GM12878 (cell line): ENCODE measurements around the gene PLCD1. TPM values are rescaled to one million over a fixed set of nuclear protein-coding genes. Genes with fewer than 3 reads are reported as not detected.

ENCODE experiments used
- ATAC-seq: fragments of 200-7000 bp; cut with Tn5 transposase; 3 replicates; pipeline ENCODE4 v1.9.1; 2020; ENCODE audit warnings: mild to moderate bottlenecking, moderate library complexity
- BruUV-seq: library from RNA; stranded (reverse); fragments of 400-500 nt; replicated peaks from 2 replicates; lab custom pipeline; 2021; lab: Mats Ljungman, UMichigan
- CTCF ChIA-PET: fragments of 300-600 bp; sonication (Branson Sonifier 250); formaldehyde crosslinking; extraction: SDS; loops from one replicate; lab custom pipeline; 2021; ENCODE audit warnings: inconsistent platforms; lab: Yijun Ruan, JAX
- POLR2A ChIA-PET: fragments of 350-600 bp; formaldehyde crosslinking; extraction: SDS; loops from one replicate; lab custom pipeline; 2021; ENCODE audit warnings: inconsistent platforms; lab: Charles Lee
- RAD21 ChIA-PET: fragments of 300-600 bp; sonication (Branson Sonifier 250); formaldehyde crosslinking; loops from one replicate; lab custom pipeline; 2023; ENCODE audit warnings: antibody characterized with exemption; ENCODE audit not compliant: unreplicated experiment; lab: Charles Lee
- SMC1A ChIA-PET: fragments of 300-600 bp; sonication (Branson Sonifier 250); formaldehyde crosslinking; loops from one replicate; lab custom pipeline; 2023; ENCODE audit not compliant: unreplicated experiment, uncharacterized antibody; lab: Charles Lee
- DNase-seq: peaks from one replicate; pipeline ENCODE4 v3.0.0-alpha.2; 2011; ENCODE audit warnings: low read depth, low spot score
- FAIRE-seq: peaks from 3 replicates; lab custom pipeline; 2011; peaks lifted over from hg19 to GRCh38; lab: Jason Lieb, UNC
- H2AFZ ChIP-seq: 2 replicates; pipeline ENCODE4 v1.6.0; 2011; ENCODE audit warnings: low read depth, low read length, control low read depth; ENCODE audit not compliant: control insufficient read depth
- H3K27ac ChIP-seq: 2 replicates; pipeline ENCODE4 v1.5.1; 2011; ENCODE audit warnings: control low read depth; ENCODE audit not compliant: control insufficient read depth, insufficient read depth
- H3K27me3 ChIP-seq, 2 experiments: replicated peaks in 1 of 2; 2 replicates each; pipeline versions ENCODE4 v1.6.0 to v1.6.1; 2011; ENCODE audit warnings: low read length in 1 of 2; ENCODE audit not compliant: control insufficient read depth in 2 of 2, insufficient read depth in 2 of 2
- H3K36me3 ChIP-seq, 2 experiments: 2 replicates each; pipeline ENCODE4 v1.5.1; 2011; ENCODE audit warnings: low read length in 1 of 2; ENCODE audit not compliant: control insufficient read depth in 2 of 2, insufficient read depth in 2 of 2
- H3K4me1 ChIP-seq: 2 replicates; pipeline ENCODE4 v1.6.1; 2011; ENCODE audit warnings: mild to moderate bottlenecking, low read length, moderate library complexity, mixed read lengths; ENCODE audit not compliant: control insufficient read depth, insufficient read depth
- H3K4me2 ChIP-seq: 2 replicates; pipeline ENCODE4 v1.6.0; 2011; ENCODE audit warnings: control low read depth; ENCODE audit not compliant: control insufficient read depth, insufficient read depth
- H3K4me3 ChIP-seq: fragments of 200-600 bp; sonication (generic); 2 replicates; pipeline ENCODE4 v1.5.1; 2016
- H3K79me2 ChIP-seq: 2 replicates; pipeline ENCODE4 v1.6.0; 2011; ENCODE audit warnings: low read length; ENCODE audit not compliant: control insufficient read depth, insufficient read depth
- H3K9ac ChIP-seq: 2 replicates; pipeline ENCODE4 v1.8.0; 2011; ENCODE audit warnings: low read length, control low read depth, mixed read lengths; ENCODE audit not compliant: control insufficient read depth, insufficient read depth
- H3K9me3 ChIP-seq: replicated peaks from 3 replicates; pipeline ENCODE4 v1.5.1; 2011; ENCODE audit warnings: mild to moderate bottlenecking, low read length; ENCODE audit not compliant: control insufficient read depth, insufficient read depth
- H4K20me1 ChIP-seq: 2 replicates; pipeline ENCODE4 v1.6.0; 2011; ENCODE audit not compliant: control insufficient read depth, insufficient read depth
- BMI1 ChIP-seq: fragments of 450-650 bp; IDR thresholded peaks from 2 replicates; pipeline ENCODE4 v1.6.1; 2016; ENCODE audit warnings: mild to moderate bottlenecking, moderate library complexity, borderline replicate concordance
- CREB1 ChIP-seq: IDR thresholded peaks from 2 replicates; pipeline ENCODE4 v1.6.1; 2012; ENCODE audit warnings: low read depth, mild to moderate bottlenecking, inconsistent platforms
- ESRRA ChIP-seq: IDR thresholded peaks from 2 replicates; pipeline ENCODE4 v1.6.1; 2012; ENCODE audit warnings: mild to moderate bottlenecking, low read length, improper control_type of control experiment
- GABPA ChIP-seq: IDR thresholded peaks from 2 replicates; pipeline ENCODE4 v1.6.1; 2014; ENCODE audit warnings: antibody characterized with exemption, low read depth, mild to moderate bottlenecking, inconsistent platforms
- IKZF1 ChIP-seq: fragments of 450-650 bp; conservative IDR thresholded peaks from 2 replicates; pipeline ENCODE4 v1.6.1; 2017; ENCODE audit warnings: antibody characterized with exemption, mild to moderate bottlenecking
- IRF4 ChIP-seq: IDR thresholded peaks from 2 replicates; pipeline ENCODE4 v1.6.1; 2011; ENCODE audit warnings: low read depth, low read length
- LARP7 ChIP-seq: fragments of 450-650 bp; IDR thresholded peaks from 2 replicates; pipeline ENCODE4 v1.6.1; 2017; ENCODE audit warnings: mild to moderate bottlenecking
- MEF2B ChIP-seq: fragments of 450-650 bp; IDR thresholded peaks from 2 replicates; pipeline ENCODE4 v1.6.1; 2018; ENCODE audit warnings: mild to moderate bottlenecking, moderate library complexity; ENCODE audit not compliant: partially characterized antibody, poor library complexity, severe bottlenecking
- NKRF ChIP-seq: fragments of 450-650 bp; conservative IDR thresholded peaks from 2 replicates; pipeline ENCODE4 v1.6.1; 2017; ENCODE audit warnings: mild to moderate bottlenecking, moderate library complexity
- SKIL ChIP-seq: fragments of 450-650 bp; IDR thresholded peaks from 2 replicates; pipeline ENCODE4 v1.6.1; 2017; ENCODE audit warnings: mild to moderate bottlenecking, low read depth, inconsistent platforms; ENCODE audit not compliant: poor library complexity, severe bottlenecking
- STAT3 ChIP-seq: IDR thresholded peaks from 2 replicates; pipeline ENCODE4 v1.6.1; 2011; ENCODE audit warnings: low read depth, low read length, improper control_type of control experiment
- USF1 ChIP-seq: IDR thresholded peaks from 2 replicates; pipeline ENCODE4 v1.6.1; 2011; ENCODE audit warnings: borderline replicate concordance, low read depth, mild to moderate bottlenecking, moderate library complexity, mixed read lengths, low read length; ENCODE audit not compliant: insufficient read depth; ENCODE audit errors: extremely low read length
- YY1 ChIP-seq: IDR thresholded peaks from 2 replicates; pipeline ENCODE4 v1.6.1; 2011; ENCODE audit warnings: low read depth, mild to moderate bottlenecking, low read length
- ZNF274 ChIP-seq: IDR thresholded peaks from one replicate; pipeline ENCODE4 v1.8.0; 2011; ENCODE audit not compliant: insufficient read length, insufficient read depth
- ZNF592 ChIP-seq: fragments of 450-650 bp; IDR thresholded peaks from 2 replicates; pipeline ENCODE4 v1.6.1; 2017; ENCODE audit warnings: mild to moderate bottlenecking, moderate library complexity
- WGBS: methylation state at CpG from one replicate; pipeline ENCODE4 v1.1.6; 2016; ENCODE audit warnings: low lambda C conversion rate; ENCODE audit not compliant: insufficient replicate concordance, insufficient coverage; ENCODE audit errors: missing lambda C conversion rate; 5-methylcytosine and 5-hydroxymethylcytosine counted together
- in situ Hi-C: fragments of 300-500 bp; cut with MboI; formaldehyde crosslinking; loops from 9 replicates; pipeline ENCODE4 v1.14.3; 2018; ENCODE audit warnings: mixed read lengths
- intact Hi-C: fragments of 100-400 bp; cut with micrococcal nuclease; formaldehyde crosslinking; loops from one replicate; pipeline ENCODE4 v1.14.2; 2022; ENCODE audit not compliant: unreplicated experiment
- polyA plus RNA-seq, 11 experiments: library from polyadenylated mRNA; depleted of rRNA in 4 of 11; unstranded in 6 of 11; stranded (reverse) in 5 of 11; fragments of >200 nt; fragmentation: Nextera tagmentation in 4 of 11; fragmentation: Illumina TruSeq in 1 of 11; extraction: Ambion mirVana in 4 of 11; extraction: Trizol in 1 of 11; gene quantifications; 1 replicate in 1 of 11; 2 replicates in 10 of 11; pipeline versions ENCODE4 v1.2.1 to v1.2.3, GENCODE V29; 2011 to 2016; ENCODE audit warnings: inconsistent platforms in 2 of 11, missing spikeins in 2 of 11, low read depth in 1 of 11
- total RNA-seq, 4 experiments: library from RNA; depleted of rRNA in 3 of 4; stranded (reverse); fragments of >200 nt in 3 of 4; fragmentation: Illumina TruSeq in 1 of 4; extraction: Trizol in 1 of 4; gene quantifications; 2 replicates each; pipeline versions ENCODE4 v1.2.1 to v1.2.3, GENCODE V29; 2013 to 2021

Gene PLCD1
- total and polyA plus RNA-seq, 10 of the 15 experiments (the other 5 are each of a cell fraction or from before 2014, with no cell fraction given) = 0.20 to 3.9 (median 1.2) TPM; not detected in 1

- ChIA-PET CTCF (interaction anchor here (1.0 to 1.9 kb wide), 4 partner anchors 11 to 131 kb away, joined by 3 to 12 read pairs (median 5); no protein-coding TSS in a partner anchor), SMC1A (interaction anchor here (1.0 to 2.1 kb wide), 3 partner anchors 11 to 30 kb away, joined by 3 to 5 read pairs (median 3); no protein-coding TSS in a partner anchor), RAD21 (no interaction called here), POLR2A (no interaction called here)
- no peak overlapping the region for H3K4me2 ChIP-seq
- H3K4me1 ChIP-seq = no peaks in the 10 kb centered on the region
- H4K20me1 ChIP-seq = no peaks in the 10 kb centered on the region
- H3K27ac ChIP-seq = no peak overlapping the region
- intact Hi-C loops (no loop called here), in situ Hi-C loops (no loop called here)
- no peak for ATAC-seq
- no peaks in the 10 kb centered on the region for H3K36me3 ChIP-seq
- no peak overlapping the region for H2AFZ ChIP-seq
- no TSS peak for BruUV-seq
- H3K27me3 ChIP-seq = no peaks in the 10 kb centered on the region; a peak in 1 of 4 replicates
- 32% methylated on average over 8 of the region's 8 CpGs for WGBS
- DNase-seq = no peak
- H3K4me3 ChIP-seq = no peak overlapping the region
- H3K79me2 ChIP-seq = no peaks in the 10 kb centered on the region
- no peak for FAIRE-seq
- H3K9ac ChIP-seq = no peak overlapping the region
- no peaks in the 10 kb centered on the region for H3K9me3 ChIP-seq
- TF ChIP-seq SKIL (no peak), ZNF592 (no peak), LARP7 (no peak), GABPA (no peak), ESRRA (no peak), USF1 (no peak), STAT3 (no peak), CREB1 (no peak), IKZF1 (no peak), IRF4 (no peak), ZNF274 (no peak), BMI1 (no peak), NKRF (no peak), YY1 (no peak), MEF2B (no peak)
Observed at GRCh38 chr3:37985637-37986320, 43.7 kb downstream of the PLCD1 start.
